Lower leg skin (tissue), 4 donors: ENCODE data around the gene HINFP. TPM values are rescaled to one million over a fixed set of nuclear protein-coding genes. Genes with fewer than 3 reads are reported as not detected.
A peak's percentile ranks its signal among the peaks of the same experiment; 100 is the strongest.

Experiments
- DNase-seq, 2 donors: peaks; one replicate each; pipeline ENCODE4 v3.0.0-alpha.2; 2019; ENCODE audit warnings: low spot score in 2 of 2
- H3K4me3 ChIP-seq: fragments of 200-600 bp; sonication (generic); 2 replicates; pipeline ENCODE4 v1.5.1; 2017; ENCODE audit warnings: mild to moderate bottlenecking, low read depth; ENCODE audit not compliant: poor library complexity, severe bottlenecking
- CTCF ChIP-seq, 3 donors: fragments of 450-650 bp; IDR thresholded peaks; one replicate each; pipeline ENCODE4 v1.5.1; 2016; ENCODE audit warnings: antibody characterized with exemption in 3 of 3, mild to moderate bottlenecking in 3 of 3, moderate library complexity in 2 of 3
- POLR2A ChIP-seq, 2 donors: fragments of 450-650 bp; IDR thresholded peaks; one replicate each; pipeline ENCODE4 v1.6.1; 2016 to 2017; ENCODE audit warnings: antibody characterized with exemption in 2 of 2, mild to moderate bottlenecking in 1 of 2, moderate library complexity in 1 of 2
- WGBS, 2 donors: methylation state at CpG; one replicate each; pipeline ENCODE4 v1.1.5; 2018; 5-methylcytosine and 5-hydroxymethylcytosine counted together
- intact Hi-C: fragments of 100-400 bp; cut with DNase I; formaldehyde crosslinking; loops from one replicate; pipeline ENCODE4 v1.15.0; 2023; ENCODE audit warnings: low total_unique reads
- total RNA-seq, 4 donors: library from RNA; depleted of rRNA; stranded (reverse); fragments of >200 nt; gene quantifications; one replicate each; pipeline ENCODE4 v1.1.0, GENCODE V29; 2016

HINFP gene
- total RNA-seq, 4 donors from 2014 or later = 15.0 to 39.6 (median 31.2) TPM

- intact Hi-C loops = no loop called here
- TF ChIP-seq CTCF (IDR thresholded peaks at IDR 0.05) (no peak), POLR2A (IDR thresholded peaks at IDR 0.05) (no peak)
- H3K4me3 ChIP-seq = no peak overlapping the region
- no peak for DNase-seq
- 88 to 89% methylated on average over 13 of the region's 13 CpGs for WGBS, 2 donors
These were observed 29.2 kb upstream of the HINFP start for GRCh38 chr11:119091966-119092879.

GRCh38 chr11:119092880-119093842 lies 28.2 kb upstream of the HINFP start:
- 58 to 62% methylated on average over 12 of the region's 12 CpGs for WGBS, 2 donors
- no peak for DNase-seq
- TF ChIP-seq CTCF (IDR thresholded peaks at IDR 0.05) (no peak), POLR2A (IDR thresholded peaks at IDR 0.05) (no peak)
- no peak overlapping the region for H3K4me3 ChIP-seq
- intact Hi-C loops = no loop called here

GRCh38 chr11:119093942-119094815 lies 27.2 kb upstream of the HINFP start:
- TF ChIP-seq CTCF (IDR thresholded peaks at IDR 0.05) (no peak), POLR2A (IDR thresholded peaks at IDR 0.05) (no peak)
- peak overlapping the region; percentile 62 for H3K4me3 ChIP-seq
- 0 to 1% methylated on average over 20 to 70 of the region's 81 CpGs for WGBS, 2 donors
- intact Hi-C loops = no loop called here
- peak in 1 of 2 donors; percentile 90 for DNase-seq

GRCh38 chr11:119094816-119095065 lies 26.6 kb upstream of the HINFP start:
- WGBS, 2 donors = 0 to 1% methylated on average over 6 to 18 of the region's 19 CpGs
- no peak for TF ChIP-seq CTCF (IDR thresholded peaks at IDR 0.05)
- no peak for TF ChIP-seq POLR2A (IDR thresholded peaks at IDR 0.05)
- H3K4me3 ChIP-seq = peak overlapping the region; percentile 62
- intact Hi-C loops = no loop called here
- DNase-seq = peak; percentile 74 to 95
